Left lung (tissue), 14 donors: ENCODE measurements around the gene ACADS. TPM values are rescaled to one million over a fixed set of nuclear protein-coding genes. Genes with fewer than 3 reads are reported as not detected.
A peak's percentile ranks its signal among the peaks of the same experiment; 100 is the strongest.

Experiments used
- ATAC-seq: fragments of 200-7000 bp; cut with Tn5 transposase; one replicate; pipeline ENCODE4 v1.9.1; 2020; ENCODE audit warnings: moderate library complexity
- DNase-seq, 4 donors: peaks; one replicate each; pipeline ENCODE4 v3.0.0-alpha.2; 2013 to 2020
- H3K27ac ChIP-seq, 2 donors: fragments of 200-600 bp; sonication (generic) in 1 of 2; one replicate each; pipeline versions ENCODE4 v1.5.0 to v1.8.0; 2020 to 2021
- H3K27me3 ChIP-seq, 2 donors: fragments of 200-600 bp; sonication (generic) in 1 of 2; one replicate each; pipeline versions ENCODE4 v1.5.0 to v1.8.0; 2020 to 2021
- H3K36me3 ChIP-seq, 2 donors: fragments of 200-600 bp; sonication (generic) in 1 of 2; one replicate each; pipeline versions ENCODE4 v1.5.0 to v1.8.0; 2020 to 2021
- H3K4me1 ChIP-seq, 2 donors: fragments of 200-600 bp; one replicate each; pipeline ENCODE4 v1.8.0; 2021
- H3K4me3 ChIP-seq, 2 donors: fragments of 200-600 bp; sonication (generic) in 1 of 2; one replicate each; pipeline versions ENCODE4 v1.5.0 to v1.8.0; 2020 to 2021; ENCODE audit warnings: mild to moderate bottlenecking in 1 of 2
- H3K9me3 ChIP-seq, 2 donors: fragments of 200-600 bp; sonication (generic) in 1 of 2; one replicate each; pipeline versions ENCODE4 v1.5.0 to v1.8.0; 2020 to 2021
- intact Hi-C, 2 donors: fragments of 100-400 bp; cut with DNase I; formaldehyde crosslinking; loops; one replicate each; pipeline versions ENCODE4 v1.11.2 to v1.14.2; 2022
- long read RNA-seq, 12 donors: library from polyadenylated mRNA in 2 of 12; unstranded in 2 of 12; transcript quantifications; one replicate each; pipeline ENCODE4 v2.0.0 and lab custom pipeline, GENCODE V29; 2019 to 2026
- polyA plus RNA-seq, 6 donors: library from polyadenylated mRNA; unstranded; fragments of 120-200 nt; gene quantifications; one replicate each; pipeline ENCODE4 v1.2.1, GENCODE V29; 2013; ENCODE audit not compliant: insufficient read length in 6 of 6
- total RNA-seq, 2 donors: library from RNA; stranded (reverse); fragmentation: NEBNext Ultra II Directional; extraction: Animal tissue kit (Norgen Biotek cat#: 25700); gene quantifications; one replicate each; pipeline ENCODE4 v1.2.1, GENCODE V29; 2021
- TF ChIP-seq, protein P1 (sequence below), 2 donors: fragments of 200-600 bp; sonication (generic) in 1 of 2; IDR thresholded peaks; one replicate each; pipeline versions ENCODE4 v1.5.0 to v1.8.0; 2021; ENCODE audit warnings: antibody characterized with exemption in 2 of 2
- donor health status: DM: no; HTN: yes; CAD: no.
- donor health status: DM: no; HTN: no; CAD: no.

Gene ACADS
- total RNA-seq (10 to 100 TPM; 17.3 to 20.6 TPM), polyA plus RNA-seq (10 to 100 TPM; 11.5 to 15.9 (median 13.2) TPM)
- long read RNA-seq, donor 1, transcript ACADS-201 (10 exons, 1,950 nt): major isoform, 5 of 20 reads
- long read RNA-seq, donor 1, partial matches to known transcripts: 14 of 20 reads
- long read RNA-seq, donor 1, other reads (novel, unspliced or antisense): 0 of 20 reads
- long read RNA-seq, donor 2, transcript ACADS-201 (10 exons, 1,950 nt): major isoform, 6 of 15 reads
- long read RNA-seq, donor 2, partial matches to known transcripts: 7 of 15 reads
- long read RNA-seq, donor 2, other reads (novel, unspliced or antisense): 0 of 15 reads
- long read RNA-seq, donor 3, partial matches to known transcripts: 0 of 4 reads
- long read RNA-seq, donor 3, other reads (novel, unspliced or antisense): 0 of 4 reads
- long read RNA-seq, donor 4, transcript ACADS-201 (10 exons, 1,950 nt): major isoform, 23 of 31 reads
- long read RNA-seq, donor 4, partial matches to known transcripts: 1 of 31 reads
- long read RNA-seq, donor 4, other reads (novel, unspliced or antisense): 7 of 31 reads
- long read RNA-seq, donor 5, transcript ACADS-201 (10 exons, 1,950 nt): major isoform, 11 of 12 reads
- long read RNA-seq, donor 5, partial matches to known transcripts: 0 of 12 reads
- long read RNA-seq, donor 5, other reads (novel, unspliced or antisense): 0 of 12 reads
- long read RNA-seq, donor 6, transcript ACADS-201 (10 exons, 1,950 nt): major isoform, 7 of 7 reads
- long read RNA-seq, donor 6, partial matches to known transcripts: 0 of 7 reads
- long read RNA-seq, donor 6, other reads (novel, unspliced or antisense): 0 of 7 reads
- long read RNA-seq, donor 7, partial matches to known transcripts: 0 of 4 reads
- long read RNA-seq, donor 7, other reads (novel, unspliced or antisense): 0 of 4 reads
- long read RNA-seq, donor 8, transcript ACADS-201 (10 exons, 1,950 nt): major isoform, 6 of 6 reads
- long read RNA-seq, donor 8, partial matches to known transcripts: 0 of 6 reads
- long read RNA-seq, donor 8, other reads (novel, unspliced or antisense): 0 of 6 reads
- long read RNA-seq, donor 9: 0 reads
- long read RNA-seq, donor 10, transcript ACADS-201 (10 exons, 1,950 nt): major isoform, 22 of 29 reads
- long read RNA-seq, donor 10, partial matches to known transcripts: 3 of 29 reads
- long read RNA-seq, donor 10, other reads (novel, unspliced or antisense): 4 of 29 reads
- long read RNA-seq, donor 11, partial matches to known transcripts: 0 of 4 reads
- long read RNA-seq, donor 11, other reads (novel, unspliced or antisense): 0 of 4 reads
- long read RNA-seq, donor 12, partial matches to known transcripts: 0 of 3 reads
- long read RNA-seq, donor 12, other reads (novel, unspliced or antisense): 0 of 3 reads

GRCh38 chr12:120725659-120726509 is at the start of gene ACADS:
Gene ACADS (plus strand): TSS chr12:120725826. CDS start chr12:120725886, 60 bp downstream.
- H3K27me3 ChIP-seq: no peaks in the 10 kb centered on the region
- H3K36me3 ChIP-seq: peaks cover 0 to 62% of the 10 kb centered on the region in 2 donors
- DNase-seq (peak; percentile 82 to 99 (median 94)), ATAC-seq (peak; percentile 100)
- no peaks in the 10 kb centered on the region for H3K9me3 ChIP-seq
- H3K4me3 ChIP-seq: peak within 1 kb of the TSS; percentile 62 to 76
- TF ChIP-seq, protein P1, sequence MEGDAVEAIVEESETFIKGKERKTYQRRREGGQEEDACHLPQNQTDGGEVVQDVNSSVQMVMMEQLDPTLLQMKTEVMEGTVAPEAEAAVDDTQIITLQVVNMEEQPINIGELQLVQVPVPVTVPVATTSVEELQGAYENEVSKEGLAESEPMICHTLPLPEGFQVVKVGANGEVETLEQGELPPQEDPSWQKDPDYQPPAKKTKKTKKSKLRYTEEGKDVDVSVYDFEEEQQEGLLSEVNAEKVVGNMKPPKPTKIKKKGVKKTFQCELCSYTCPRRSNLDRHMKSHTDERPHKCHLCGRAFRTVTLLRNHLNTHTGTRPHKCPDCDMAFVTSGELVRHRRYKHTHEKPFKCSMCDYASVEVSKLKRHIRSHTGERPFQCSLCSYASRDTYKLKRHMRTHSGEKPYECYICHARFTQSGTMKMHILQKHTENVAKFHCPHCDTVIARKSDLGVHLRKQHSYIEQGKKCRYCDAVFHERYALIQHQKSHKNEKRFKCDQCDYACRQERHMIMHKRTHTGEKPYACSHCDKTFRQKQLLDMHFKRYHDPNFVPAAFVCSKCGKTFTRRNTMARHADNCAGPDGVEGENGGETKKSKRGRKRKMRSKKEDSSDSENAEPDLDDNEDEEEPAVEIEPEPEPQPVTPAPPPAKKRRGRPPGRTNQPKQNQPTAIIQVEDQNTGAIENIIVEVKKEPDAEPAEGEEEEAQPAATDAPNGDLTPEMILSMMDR (IDR thresholded peaks at IDR 0.05): no peak
- H3K4me1 ChIP-seq: peaks cover 7 to 36% of the 10 kb centered on the region in 2 donors
- H3K27ac ChIP-seq: peak within 1 kb of the TSS; percentile 67 to 81
- intact Hi-C loops: no loop called here

DNA sequence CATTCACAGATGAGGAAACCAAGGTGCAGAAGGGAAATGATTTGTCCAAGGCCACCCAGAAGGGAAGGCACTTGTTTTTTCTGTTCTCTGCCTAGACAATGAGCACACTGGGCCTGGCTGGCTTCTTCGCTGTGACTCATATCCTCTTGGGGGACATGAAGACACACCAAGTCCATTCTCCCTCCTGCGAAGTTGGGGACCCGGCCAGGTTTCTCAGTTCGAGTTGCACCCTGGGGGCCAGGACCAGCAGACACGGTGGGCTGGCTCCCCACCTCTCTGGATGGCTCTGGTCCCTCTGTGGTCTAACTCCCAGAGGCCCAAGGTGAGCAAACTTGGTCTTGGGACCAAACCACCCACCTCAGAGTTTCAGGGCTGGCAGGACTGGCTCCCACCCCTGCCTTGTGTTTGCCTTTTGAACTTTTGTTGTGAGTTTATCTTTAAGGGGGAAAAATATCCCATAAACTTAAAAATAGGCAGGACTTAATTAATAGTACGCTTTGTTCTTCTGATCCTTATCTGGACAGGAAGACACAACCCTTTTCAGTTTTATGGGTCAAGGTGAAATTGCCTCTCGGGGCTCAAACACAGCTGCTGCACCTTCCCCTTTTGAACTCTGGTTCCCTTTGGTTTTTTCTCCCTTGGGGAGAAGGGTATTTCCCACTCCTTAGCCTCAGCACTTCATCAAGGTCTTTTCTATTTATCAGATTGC is 47.7 kb upstream of the ACADS start:
- Histone ChIP-seq H3K4me1 (peaks cover 0 to 19% of the 10 kb centered on the region in 2 donors), H3K4me3 (no peak overlapping the region), H3K36me3 (no peaks in the 10 kb centered on the region), H3K27ac (peak overlapping the region in 1 of 2 donors; percentile 61), H3K9me3 (no peaks in the 10 kb centered on the region), H3K27me3 (no peaks in the 10 kb centered on the region)
- TF ChIP-seq, protein P1 (IDR thresholded peaks at IDR 0.05): no peak
- intact Hi-C loops: no loop called here
- DNase-seq (no peak), ATAC-seq (peak; percentile 18)

DNA sequence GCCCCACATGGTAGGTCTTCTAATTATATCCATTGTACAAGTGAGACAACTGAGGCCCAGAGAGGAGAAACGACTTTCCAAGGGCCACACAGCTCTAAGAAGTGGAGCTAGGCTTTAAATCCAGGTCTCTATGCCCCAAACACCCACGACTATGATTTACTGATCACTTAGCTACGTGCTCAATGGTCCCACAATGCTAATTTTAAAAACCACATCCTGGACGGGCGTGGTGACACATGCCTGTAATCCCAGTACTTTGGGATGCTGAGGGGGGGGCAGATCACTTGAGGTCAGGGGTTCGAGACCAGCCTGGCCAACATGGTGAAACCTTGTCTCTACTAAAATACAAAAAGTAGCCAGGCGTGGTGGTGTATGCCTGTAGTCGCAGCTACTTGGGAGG is 47.1 kb upstream of the ACADS start:
- intact Hi-C loops: no loop called here
- Histone ChIP-seq H3K27ac (no peak overlapping the region), H3K4me3 (no peak overlapping the region), H3K36me3 (no peaks in the 10 kb centered on the region), H3K9me3 (no peaks in the 10 kb centered on the region), H3K4me1 (peaks cover 0 to 19% of the 10 kb centered on the region in 2 donors), H3K27me3 (no peaks in the 10 kb centered on the region)
- DNase-seq (no peak), ATAC-seq (no peak)
- TF ChIP-seq, protein P1 (IDR thresholded peaks at IDR 0.05): no peak

DNA sequence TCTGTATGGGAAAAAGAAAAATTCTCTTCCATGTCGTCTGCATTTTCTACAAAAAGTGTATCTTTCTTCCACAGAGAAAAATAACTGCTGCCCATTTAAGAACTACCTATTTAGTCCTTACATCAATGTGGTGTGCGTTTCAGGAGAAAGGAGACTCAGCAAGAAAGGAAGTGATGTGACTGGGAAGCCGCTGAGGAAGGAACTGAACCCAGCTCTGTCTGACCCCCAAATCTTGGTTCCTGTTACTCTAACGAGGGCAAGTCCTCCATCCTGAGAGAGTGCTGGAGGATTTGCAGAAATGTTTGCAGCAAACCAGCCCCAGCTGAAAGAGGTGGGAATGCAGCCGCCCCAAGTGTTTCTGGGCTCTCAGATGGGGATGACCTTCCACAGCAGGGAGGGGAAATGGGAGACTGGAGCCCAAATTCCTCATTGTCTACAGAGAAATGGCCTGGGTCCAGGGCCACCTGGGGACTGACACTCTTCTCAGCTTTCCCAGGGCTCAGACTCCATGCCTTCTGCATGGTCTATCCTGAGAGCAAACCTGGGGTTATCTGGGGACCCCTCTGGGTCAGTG is 45.4 kb upstream of the ACADS start:
- no peaks in the 10 kb centered on the region for H3K9me3 ChIP-seq
- TF ChIP-seq, protein P1 (IDR thresholded peaks at IDR 0.05): no peak
- H3K4me3 ChIP-seq: no peak overlapping the region
- H3K4me1 ChIP-seq: peaks cover 0 to 27% of the 10 kb centered on the region in 2 donors
- ATAC-seq: no peak
- H3K36me3 ChIP-seq: no peaks in the 10 kb centered on the region
- H3K27ac ChIP-seq: no peak overlapping the region
- no peak for DNase-seq
- intact Hi-C loops: no loop called here
- no peaks in the 10 kb centered on the region for H3K27me3 ChIP-seq
